GM18498 (cell line): ENCODE results near the gene GON7.
A peak's percentile ranks its signal among the peaks of the same experiment; 100 is the strongest.
"Not testable (repeated sequence)": the region's sequence is repeated elsewhere in the genome, so short reads cannot be mapped to it uniquely, and the experiment has no call there.

ENCODE experiments used
- ATAC-seq: cut with Tn5 transposase; IDR thresholded peaks from one replicate; pipeline ENCODE4 v1.9.1; 2021; ENCODE audit warnings: mild to moderate bottlenecking, moderate library complexity; ENCODE audit not compliant: unreplicated experiment

Gene GON7, protein sequence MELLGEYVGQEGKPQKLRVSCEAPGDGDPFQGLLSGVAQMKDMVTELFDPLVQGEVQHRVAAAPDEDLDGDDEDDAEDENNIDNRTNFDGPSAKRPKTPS

GRCh38 chr14:93206793-93207467, at the start of gene GON7, which contains the start of gene UBR7:
TSS of gene GON7 (minus strand) at chr14:93207065. CDS start at chr14:93207037, 28 bp downstream.
TSS of gene UBR7 (plus strand) at chr14:93207256. CDS start at chr14:93207292, 36 bp downstream.
- ATAC-seq: peak; percentile 86

DNA sequence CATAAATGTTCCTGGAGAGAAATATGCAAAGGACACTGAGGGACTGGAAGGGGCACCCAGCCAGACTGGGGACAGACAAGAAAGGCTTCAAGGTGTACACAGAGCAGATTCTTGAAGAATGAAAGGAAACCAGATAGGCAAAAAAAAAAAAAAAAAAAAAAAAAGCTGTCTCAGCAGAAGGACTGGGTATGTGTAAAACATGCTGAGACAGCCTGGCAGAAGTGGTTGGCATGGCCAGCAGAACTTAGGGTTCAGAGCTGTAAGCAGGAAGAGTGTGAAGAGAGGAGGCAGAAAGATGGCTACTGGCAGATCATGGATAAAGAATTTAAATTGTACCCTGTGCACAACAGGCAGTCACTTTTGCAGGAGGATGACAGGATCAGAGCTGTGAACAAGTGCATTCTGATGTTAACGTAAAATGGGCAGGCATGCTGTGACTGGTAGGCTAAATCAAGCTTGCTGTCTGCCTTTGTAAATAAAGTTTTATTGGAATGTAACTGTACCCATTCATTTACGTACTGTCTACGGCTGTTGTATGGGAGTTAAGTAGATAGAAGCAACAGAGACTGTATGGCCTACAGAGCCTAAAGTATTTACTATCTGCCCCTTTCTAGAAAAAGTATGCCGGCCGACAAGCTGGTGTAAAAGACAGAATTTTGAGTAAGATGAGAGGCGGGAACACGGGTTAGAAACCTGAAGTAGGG, 42.4 kb upstream of the GON7 start:
- ATAC-seq: no peak

GRCh38 chr14:93246534-93246933, 39.7 kb upstream of the GON7 start:
- no peak for ATAC-seq

DNA sequence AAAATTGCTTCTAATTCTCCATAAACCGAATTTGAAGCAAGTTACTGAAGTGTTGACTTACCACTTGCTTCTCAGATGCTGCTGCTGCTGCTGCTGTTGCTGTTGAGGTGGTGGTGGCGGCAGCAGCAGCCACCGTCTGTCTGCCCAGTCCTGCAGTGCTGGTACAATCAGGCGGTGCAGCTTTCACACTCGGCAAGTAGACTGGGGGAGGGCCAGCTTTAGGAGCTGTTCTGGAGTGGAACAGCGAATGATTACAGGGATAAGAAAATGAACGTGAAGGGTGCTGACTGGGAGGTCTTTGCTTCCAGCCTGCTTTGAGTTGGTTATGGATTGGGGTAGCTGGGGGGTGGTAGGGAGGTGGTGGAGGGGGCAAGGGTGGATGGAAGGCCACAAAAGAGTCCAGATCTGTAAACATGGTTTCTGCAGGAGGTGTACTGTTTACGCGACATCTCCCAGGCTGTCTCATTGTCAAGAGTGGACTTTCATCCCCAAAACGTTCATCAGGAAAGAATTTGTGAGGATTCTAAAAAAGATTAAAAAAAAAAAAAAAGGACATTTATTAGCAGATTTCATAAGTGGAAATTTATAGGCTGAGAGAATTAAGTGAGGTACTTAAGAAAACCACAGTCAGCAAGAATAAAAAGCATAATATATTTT, 39.0 kb upstream of the GON7 start:
- ATAC-seq: no peak

DNA sequence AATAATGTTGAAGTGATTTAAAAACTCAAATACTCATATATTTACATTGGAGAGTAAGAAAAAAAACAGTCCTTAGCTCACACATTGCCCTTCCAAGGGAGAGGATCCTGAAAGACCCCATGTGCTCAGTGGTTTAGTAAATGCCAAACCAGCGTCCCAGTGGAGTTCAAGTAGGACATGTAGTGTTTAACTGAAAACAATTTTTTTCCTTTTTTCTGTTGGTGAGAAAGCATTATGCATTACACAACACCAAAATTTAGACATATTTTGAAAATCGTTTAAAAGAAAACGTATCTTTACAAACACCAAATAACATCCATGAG, 33.8 kb upstream of the GON7 start:
- ATAC-seq: no peak

GRCh38 chr14:93239869-93240677, 33.2 kb upstream of the GON7 start:
- ATAC-seq: no peak

- ATAC-seq: no peak
Observed at GRCh38 chr14:93234798-93235197, 27.9 kb upstream of the GON7 start.

- ATAC-seq: not testable (repeated sequence)
Observed at GRCh38 chr14:93233078-93233477, 26.2 kb upstream of the GON7 start.

DNA sequence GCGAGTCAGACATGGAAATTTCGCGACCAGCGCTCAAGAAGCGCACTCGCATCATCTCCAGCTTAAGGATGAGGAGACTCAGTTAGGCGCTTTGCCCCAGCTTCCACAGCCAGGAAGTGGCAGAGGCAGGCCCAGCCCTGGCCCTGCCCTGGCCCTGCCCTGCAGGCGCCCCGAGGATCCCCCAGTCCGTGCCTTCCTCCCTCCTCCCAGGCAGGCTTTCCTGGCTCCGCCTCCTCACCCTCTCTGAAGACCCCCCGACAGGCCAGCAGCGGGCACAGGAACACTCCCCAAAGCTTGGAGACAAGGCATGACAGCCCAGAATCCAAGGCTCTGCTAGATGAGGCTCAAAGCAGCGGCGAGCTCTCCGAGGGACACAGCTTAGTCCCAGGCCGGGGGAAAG, 25.3 kb upstream of the GON7 start:
- ATAC-seq: no peak

DNA sequence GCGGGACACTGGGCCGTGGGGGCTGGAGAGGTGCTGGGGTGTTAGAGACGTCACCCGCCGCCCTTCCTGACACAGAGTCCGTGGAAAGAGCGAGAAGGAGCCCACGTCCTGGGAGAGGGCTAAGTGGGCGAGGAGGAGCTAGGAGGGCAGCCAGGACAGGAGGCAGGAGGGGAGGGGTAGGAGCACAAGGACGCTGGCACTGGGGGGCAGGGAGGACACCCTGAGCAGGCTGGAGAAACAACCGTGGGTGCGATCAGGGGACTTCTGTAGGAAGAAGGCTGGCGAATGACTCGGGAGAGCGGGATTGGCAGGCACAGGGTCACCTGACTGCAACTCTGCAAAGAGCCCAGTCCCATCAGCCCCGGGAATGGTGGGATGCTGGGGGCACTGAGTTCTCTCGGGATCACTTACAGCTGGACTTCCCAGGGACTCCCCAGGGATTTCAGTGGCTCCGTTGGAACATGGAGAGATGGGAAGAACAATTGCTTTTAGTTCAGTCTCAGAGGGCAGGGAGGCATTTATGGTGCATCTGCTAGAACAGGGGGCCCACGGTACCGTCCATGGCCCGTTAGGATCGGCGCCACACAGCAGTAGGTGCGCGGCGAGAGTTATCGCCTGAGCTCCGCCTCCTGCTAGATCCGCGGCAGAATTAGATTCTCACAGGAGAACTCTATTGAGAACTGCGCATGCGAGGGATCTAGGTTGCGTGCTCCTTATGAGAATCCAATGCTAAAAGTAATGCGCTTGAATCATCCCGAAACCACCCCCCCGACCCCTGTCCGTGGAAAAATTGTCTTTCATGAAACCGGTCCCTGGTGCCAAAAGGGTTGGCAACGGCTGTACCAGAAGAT, 24.5 kb upstream of the GON7 start:
- ATAC-seq: no peak

DNA sequence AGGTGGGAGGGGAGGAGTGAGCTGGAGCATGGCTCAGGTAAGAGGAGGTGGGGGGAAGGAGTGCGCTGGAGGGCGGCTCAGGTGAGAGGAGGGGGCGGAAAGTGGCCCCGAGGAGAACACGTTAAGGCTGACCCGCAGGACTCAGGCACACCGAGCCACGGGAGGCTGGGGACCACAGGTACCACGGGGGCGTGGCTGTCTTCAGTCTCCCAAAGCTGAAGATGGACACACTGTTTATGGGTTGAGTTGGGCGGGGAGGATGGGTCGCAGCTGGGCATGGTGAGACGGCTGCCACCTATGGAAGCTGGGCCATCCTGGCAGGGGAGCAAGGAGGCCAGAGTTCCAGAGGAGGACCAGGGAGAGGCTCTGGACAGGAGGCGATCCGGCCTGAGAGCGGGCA, 23.7 kb upstream of the GON7 start:
- ATAC-seq: no peak

DNA sequence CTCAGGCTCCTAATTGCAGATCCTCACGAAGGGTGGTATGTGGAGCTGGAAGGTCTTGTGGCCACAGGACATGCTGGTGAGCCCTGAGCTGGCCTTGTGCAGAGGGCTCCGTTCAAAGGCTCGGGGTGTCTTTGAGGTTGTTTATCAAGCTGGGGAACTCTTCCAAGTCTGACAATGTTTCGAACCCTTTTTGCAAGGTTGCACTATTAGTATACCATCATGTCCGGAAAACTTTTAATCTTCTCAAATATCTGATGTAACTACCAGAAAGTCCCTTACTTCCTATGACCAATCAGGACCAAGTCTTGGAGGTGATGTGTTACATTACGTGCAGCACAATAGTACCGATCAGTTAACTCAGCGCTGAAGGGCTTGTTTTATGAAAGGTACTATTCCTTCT, 21.7 kb upstream of the GON7 start:
- ATAC-seq: no peak

GRCh38 chr14:93223565-93223964, 16.7 kb upstream of the GON7 start:
- no peak for ATAC-seq

GRCh38 chr14:93220509-93220908, 13.6 kb upstream of the GON7 start:
- no peak for ATAC-seq

- peak; percentile 81 for ATAC-seq
Observed at GRCh38 chr14:93219103-93219726, 12.3 kb upstream of the GON7 start.

DNA sequence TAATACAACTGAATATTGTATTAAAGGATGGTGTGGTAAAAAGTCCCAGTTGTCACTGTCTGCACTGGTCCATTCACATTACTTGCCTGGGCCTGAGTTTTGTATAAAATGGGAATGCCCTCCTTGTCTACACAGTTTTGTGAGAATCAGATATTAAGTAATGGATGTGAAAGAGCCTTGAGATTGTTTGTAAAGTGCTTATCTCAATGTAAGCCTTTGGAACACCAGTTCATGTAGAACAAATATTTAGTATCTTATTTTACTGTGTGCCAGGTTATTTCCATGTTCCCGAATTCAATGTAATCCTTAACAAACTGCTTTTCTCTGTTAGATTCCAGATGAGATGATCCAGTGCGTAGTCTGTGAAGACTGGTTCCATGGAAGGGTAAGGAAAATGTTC, 7.7 kb upstream of the GON7 start:
- ATAC-seq: no peak

- ATAC-seq: peak; percentile 81
Observed at GRCh38 chr14:93212432-93212831, 5.6 kb upstream of the GON7 start.

DNA sequence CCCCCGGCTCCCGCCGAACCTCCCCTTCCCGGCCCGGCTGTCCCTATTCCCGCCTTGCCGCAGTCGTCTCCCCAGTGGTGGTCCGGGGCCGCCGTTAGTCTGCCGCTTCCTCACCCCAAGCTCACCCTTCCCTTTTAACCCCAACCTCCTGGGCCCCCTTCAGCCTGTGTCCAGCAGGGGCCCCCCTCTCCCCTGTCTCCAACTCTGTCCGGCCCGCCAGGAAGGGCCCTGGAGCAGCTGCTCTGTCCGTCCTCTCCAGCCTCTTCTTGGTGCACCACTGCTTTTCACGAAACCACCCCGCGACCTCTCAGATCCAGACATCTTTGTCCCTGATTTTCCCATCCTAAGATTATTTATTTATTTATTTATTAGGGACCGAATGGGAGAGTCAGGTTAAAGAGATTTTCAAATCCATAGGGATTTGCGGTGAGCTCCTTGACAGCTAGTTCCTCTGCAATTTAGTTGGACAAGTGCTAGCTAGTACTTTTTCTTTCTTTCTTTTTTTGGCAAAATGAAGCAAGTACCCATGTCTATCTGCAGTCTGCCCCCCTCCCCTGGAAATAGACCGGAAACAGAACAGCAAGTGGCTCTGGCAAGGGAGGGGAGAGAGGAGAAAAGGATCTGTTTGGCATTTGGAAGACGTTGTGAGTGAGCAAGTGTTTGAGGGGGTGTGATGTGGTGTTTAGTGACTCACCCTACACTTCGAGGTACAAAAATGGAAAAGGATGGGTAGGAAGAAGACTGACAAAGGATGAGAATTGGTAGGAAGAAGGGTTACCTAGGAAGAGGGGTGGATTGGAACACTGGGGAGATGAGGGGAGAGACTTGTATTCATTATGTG, 823 bp upstream of the GON7 start:
- peak; percentile 40 for ATAC-seq
